H9 (cell line): ENCODE data around the gene PREB. TPM values are rescaled to one million over a fixed set of nuclear protein-coding genes. Genes with fewer than 3 reads are reported as not detected.

Experiments
- DNase-seq: peaks from one replicate; pipeline ENCODE4 v3.0.0-alpha.2; 2017
- H2AFZ ChIP-seq: one replicate; pipeline ENCODE4 v1.6.1; 2013; ENCODE audit warnings: mild to moderate bottlenecking, low read length, control low read depth, moderate library complexity
- H2AK5ac ChIP-seq: 2 replicates; pipeline ENCODE4 v1.6.1; 2013; ENCODE audit warnings: low read length, control low read depth, mixed read lengths; ENCODE audit not compliant: insufficient read length
- H2BK120ac ChIP-seq: one replicate; pipeline ENCODE4 v1.6.1; 2013; ENCODE audit warnings: low read depth, mild to moderate bottlenecking, low read length, control low read depth, inconsistent platforms; ENCODE audit not compliant: poor library complexity, severe bottlenecking
- H2BK12ac ChIP-seq: 2 replicates; pipeline ENCODE4 v1.6.1; 2013; ENCODE audit warnings: low read length, control low read depth, mixed read lengths, low read depth; ENCODE audit not compliant: insufficient read length
- H2BK15ac ChIP-seq: 2 replicates; pipeline ENCODE4 v1.6.1; 2013; ENCODE audit warnings: low read depth, low read length, control low read depth
- H2BK20ac ChIP-seq: one replicate; pipeline ENCODE4 v1.6.1; 2013; ENCODE audit warnings: low read depth, mild to moderate bottlenecking, low read length, control low read depth, inconsistent platforms; ENCODE audit not compliant: poor library complexity, severe bottlenecking
- H2BK5ac ChIP-seq: 2 replicates; pipeline ENCODE4 v1.6.1; 2013; ENCODE audit warnings: low read length, control low read depth, mixed read lengths; ENCODE audit not compliant: insufficient read length
- H3K14ac ChIP-seq: 2 replicates; pipeline ENCODE4 v1.6.1; 2013; ENCODE audit warnings: low read length, control low read depth; ENCODE audit not compliant: insufficient read depth
- H3K18ac ChIP-seq: 2 replicates; pipeline ENCODE4 v1.6.1; 2013; ENCODE audit warnings: low read depth, mild to moderate bottlenecking, mixed read lengths, low read length, control low read depth; ENCODE audit not compliant: insufficient read length
- H3K23ac ChIP-seq: 2 replicates; pipeline ENCODE4 v1.6.1; 2013; ENCODE audit warnings: low read length, control low read depth, mixed read lengths, low read depth; ENCODE audit not compliant: insufficient read length
- H3K23me2 ChIP-seq: 2 replicates; pipeline ENCODE4 v1.6.1; 2013; ENCODE audit warnings: low read depth, mild to moderate bottlenecking, mixed read lengths, low read length, control low read depth; ENCODE audit not compliant: insufficient read length, poor library complexity, severe bottlenecking
- H3K27ac ChIP-seq: 2 replicates; pipeline ENCODE4 v1.5.1; 2013; ENCODE audit warnings: low read length, control low read depth, mixed read lengths, low read depth; ENCODE audit not compliant: insufficient read length
- H3K27me3 ChIP-seq: 2 replicates; pipeline ENCODE4 v1.6.1; 2013; ENCODE audit warnings: low read length, control low read depth, inconsistent platforms; ENCODE audit not compliant: insufficient read depth
- H3K4ac ChIP-seq: 2 replicates; pipeline ENCODE4 v1.6.1; 2013; ENCODE audit warnings: low read depth, mild to moderate bottlenecking, control low read depth, inconsistent platforms, low read length, moderate library complexity
- H3K4me1 ChIP-seq: 2 replicates; pipeline ENCODE4 v1.6.1; 2013; ENCODE audit warnings: low read length, control low read depth, inconsistent platforms; ENCODE audit not compliant: insufficient read depth
- H3K4me2 ChIP-seq: 2 replicates; pipeline ENCODE4 v1.6.1; 2013; ENCODE audit warnings: low read length, control low read depth, mixed read lengths; ENCODE audit not compliant: insufficient read length, insufficient read depth
- H3K56ac ChIP-seq: 2 replicates; pipeline ENCODE4 v1.6.1; 2013; ENCODE audit warnings: low read depth, mild to moderate bottlenecking, mixed read lengths, low read length, control low read depth; ENCODE audit not compliant: insufficient read length
- H3K79me1 ChIP-seq: 2 replicates; pipeline ENCODE4 v1.6.1; 2013; ENCODE audit warnings: low read depth, mild to moderate bottlenecking, moderate library complexity, low read length, control low read depth, inconsistent platforms; ENCODE audit not compliant: insufficient read depth, poor library complexity, severe bottlenecking
- H3K79me2 ChIP-seq: 2 replicates; pipeline ENCODE4 v1.6.1; 2013; ENCODE audit warnings: low read length, control low read depth, inconsistent platforms; ENCODE audit not compliant: insufficient read depth
- H3K9ac ChIP-seq: 2 replicates; pipeline ENCODE4 v1.6.1; 2013; ENCODE audit warnings: low read length, control low read depth, mixed read lengths; ENCODE audit not compliant: insufficient read length; ENCODE audit errors: extremely low read depth
- H3K9me3 ChIP-seq: one replicate; pipeline ENCODE4 v1.6.1; 2013; ENCODE audit warnings: low read depth, low read length, inconsistent platforms; ENCODE audit not compliant: control insufficient read depth
- H3T11ph ChIP-seq: one replicate; pipeline ENCODE4 v1.6.1; 2013; ENCODE audit warnings: mild to moderate bottlenecking, low read length, control low read depth, inconsistent platforms
- H4K20me1 ChIP-seq: one replicate; pipeline ENCODE4 v1.6.1; 2013; ENCODE audit not compliant: control insufficient read depth, insufficient read length, insufficient read depth
- H4K5ac ChIP-seq: 2 replicates; pipeline ENCODE4 v1.6.1; 2013; ENCODE audit warnings: low read depth, mild to moderate bottlenecking, mixed read lengths, low read length, control low read depth; ENCODE audit not compliant: insufficient read length
- H4K8ac ChIP-seq: replicated peaks from 2 replicates; pipeline ENCODE4 v1.6.1; 2013; ENCODE audit warnings: low read length, control low read depth, mixed read lengths, low read depth; ENCODE audit not compliant: insufficient read length
- H4K91ac ChIP-seq: 2 replicates; pipeline ENCODE4 v1.6.1; 2013; ENCODE audit warnings: low read depth, mild to moderate bottlenecking, moderate library complexity, mixed read lengths, low read length, control low read depth; ENCODE audit not compliant: insufficient read length
- H3K27ac Mint-ChIP-seq, 3 experiments: 2 replicates in 2 of 3; 3 replicates in 1 of 3; pipeline ENCODE4 v1.8.0; 2020 to 2021; ENCODE audit warnings: mixed read lengths in 3 of 3, mild to moderate bottlenecking in 1 of 3, moderate library complexity in 1 of 3
- H3K27me3 Mint-ChIP-seq: 2 replicates; pipeline ENCODE4 v1.8.0; 2021; ENCODE audit warnings: low read depth, mild to moderate bottlenecking, moderate library complexity, mixed read lengths
- H3K36me3 Mint-ChIP-seq, 3 experiments: 2 replicates in 2 of 3; 3 replicates in 1 of 3; pipeline ENCODE4 v1.8.0; 2020 to 2021; ENCODE audit warnings: low read depth in 3 of 3, mixed read lengths in 3 of 3; ENCODE audit not compliant: insufficient read depth in 1 of 3
- H3K4me1 Mint-ChIP-seq, 2 experiments: 2 replicates each; pipeline ENCODE4 v1.8.0; 2020; ENCODE audit warnings: mixed read lengths in 2 of 2
- H3K4me3 Mint-ChIP-seq, 2 experiments: 2 replicates in 1 of 2; 3 replicates in 1 of 2; pipeline ENCODE4 v1.8.0; 2020 to 2021; ENCODE audit warnings: mild to moderate bottlenecking in 2 of 2, mixed read lengths in 2 of 2, moderate library complexity in 1 of 2
- H3K9me3 Mint-ChIP-seq, 2 experiments: 2 replicates in 1 of 2; 3 replicates in 1 of 2; pipeline ENCODE4 v1.8.0; 2020; ENCODE audit warnings: mild to moderate bottlenecking in 2 of 2, mixed read lengths in 2 of 2, moderate library complexity in 1 of 2
- WGBS: extraction: QIAGEN DNeasy Blood & Tissue Kit; methylation state at CpG from one replicate; pipeline ENCODE4 v1.1.7; 2013; ENCODE audit warnings: missing lambda C conversion rate, low lambda C conversion rate, mixed read lengths; ENCODE audit not compliant: insufficient read length; ENCODE audit errors: extremely low coverage; 5-methylcytosine and 5-hydroxymethylcytosine counted together
- total RNA-seq: library from RNA; stranded (reverse); gene quantifications from 2 replicates; pipeline ENCODE4 v1.2.1, GENCODE V29; 2021
- TF ChIP-seq, protein P1 (sequence below): fragments of 200-600 bp; sonication (generic); conservative IDR thresholded peaks from 3 replicates; pipeline ENCODE4 v1.8.0; 2021; ENCODE audit warnings: antibody characterized with exemption, mild to moderate bottlenecking

Gene PREB
- total RNA-seq, 1 experiment from 2014 or later = 43.6 TPM

DNA sequence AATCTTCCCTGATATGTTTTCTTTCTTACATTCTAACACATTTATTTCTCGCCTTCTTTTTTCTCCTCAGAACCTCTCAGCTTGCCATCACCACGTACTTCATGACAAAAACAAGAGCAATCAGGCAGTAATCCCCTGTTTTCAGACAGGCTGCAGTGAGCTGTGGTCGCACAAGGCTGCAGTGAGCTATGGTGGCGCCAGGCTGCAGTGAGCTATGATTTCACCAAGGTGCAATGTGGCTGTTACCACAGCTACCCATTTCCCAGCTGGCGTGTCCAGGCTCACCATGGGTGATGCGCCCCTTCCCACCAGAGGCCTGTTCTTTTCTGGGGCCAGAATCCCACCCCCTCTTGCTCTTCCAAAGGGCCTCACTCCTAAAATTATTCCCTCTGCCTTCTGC is 40.2 kb upstream of the PREB start:
- H4K5ac ChIP-seq = no peak overlapping the region
- H3K4me1 Mint-ChIP-seq = peaks cover 0 to 6% of the 10 kb centered on the region in 2 experiments; a peak in 2 of 4 replicates
- H3K9me3 Mint-ChIP-seq = no peaks in the 10 kb centered on the region
- no peak overlapping the region for H2BK12ac ChIP-seq
- H3K27me3 ChIP-seq = no peaks in the 10 kb centered on the region
- no peak overlapping the region for H3K4me2 ChIP-seq
- no peaks in the 10 kb centered on the region for H3K9me3 ChIP-seq
- H4K8ac ChIP-seq = no peak overlapping the region
- H4K91ac ChIP-seq = no peak overlapping the region
- no peak overlapping the region for H2BK120ac ChIP-seq
- H2AK5ac ChIP-seq = no peak overlapping the region
- WGBS = 100% methylated on average over 1 of the region's 6 CpGs
- no peak overlapping the region for H3T11ph ChIP-seq
- H3K4me1 ChIP-seq = no peaks in the 10 kb centered on the region
- H2BK20ac ChIP-seq = no peak overlapping the region
- no peak overlapping the region for H3K18ac ChIP-seq
- no peak overlapping the region for H3K23ac ChIP-seq
- DNase-seq = no peak
- H3K27ac ChIP-seq = no peak overlapping the region
- H2BK15ac ChIP-seq = no peak overlapping the region
- H3K4ac ChIP-seq = no peak overlapping the region
- H2BK5ac ChIP-seq = no peak overlapping the region
- H3K79me2 ChIP-seq = no peaks in the 10 kb centered on the region
- H3K14ac ChIP-seq = no peak overlapping the region
- no peaks in the 10 kb centered on the region for H3K36me3 Mint-ChIP-seq
- H3K27me3 Mint-ChIP-seq = peaks cover 17% of the 10 kb centered on the region
- H4K20me1 ChIP-seq = no peaks in the 10 kb centered on the region
- H3K23me2 ChIP-seq = no peaks in the 10 kb centered on the region
- H3K56ac ChIP-seq = no peak overlapping the region
- H3K4me3 Mint-ChIP-seq = no peak overlapping the region
- H3K79me1 ChIP-seq = no peaks in the 10 kb centered on the region
- H3K27ac Mint-ChIP-seq = no peak overlapping the region
- H2AFZ ChIP-seq = no peak overlapping the region
- TF ChIP-seq, protein P1, sequence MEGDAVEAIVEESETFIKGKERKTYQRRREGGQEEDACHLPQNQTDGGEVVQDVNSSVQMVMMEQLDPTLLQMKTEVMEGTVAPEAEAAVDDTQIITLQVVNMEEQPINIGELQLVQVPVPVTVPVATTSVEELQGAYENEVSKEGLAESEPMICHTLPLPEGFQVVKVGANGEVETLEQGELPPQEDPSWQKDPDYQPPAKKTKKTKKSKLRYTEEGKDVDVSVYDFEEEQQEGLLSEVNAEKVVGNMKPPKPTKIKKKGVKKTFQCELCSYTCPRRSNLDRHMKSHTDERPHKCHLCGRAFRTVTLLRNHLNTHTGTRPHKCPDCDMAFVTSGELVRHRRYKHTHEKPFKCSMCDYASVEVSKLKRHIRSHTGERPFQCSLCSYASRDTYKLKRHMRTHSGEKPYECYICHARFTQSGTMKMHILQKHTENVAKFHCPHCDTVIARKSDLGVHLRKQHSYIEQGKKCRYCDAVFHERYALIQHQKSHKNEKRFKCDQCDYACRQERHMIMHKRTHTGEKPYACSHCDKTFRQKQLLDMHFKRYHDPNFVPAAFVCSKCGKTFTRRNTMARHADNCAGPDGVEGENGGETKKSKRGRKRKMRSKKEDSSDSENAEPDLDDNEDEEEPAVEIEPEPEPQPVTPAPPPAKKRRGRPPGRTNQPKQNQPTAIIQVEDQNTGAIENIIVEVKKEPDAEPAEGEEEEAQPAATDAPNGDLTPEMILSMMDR = no peak
- H3K9ac ChIP-seq = no peak overlapping the region
